ENCODE data around the gene DIP2C.

The DIP2C gene

GRCh38 chr10:510415-510881 is 179.0 kb downstream of the DIP2C start:
- no peak for TF ChIP-seq CTCF (IDR thresholded peaks at IDR 0.05; ENCODE audit: control insufficient read depth, extremely low read depth, insufficient read depth)
- no peak overlapping the region for H3K4me3 ChIP-seq (ENCODE audit: low read depth, low read length)
- DNase-seq (ENCODE audit: low read depth): no peak

- H3K4me3 ChIP-seq (ENCODE audit: low read depth, low read length): no peak overlapping the region
- no peak for DNase-seq (ENCODE audit: low read depth)
- no peak for TF ChIP-seq CTCF (IDR thresholded peaks at IDR 0.05; ENCODE audit: control insufficient read depth, extremely low read depth, insufficient read depth)
Measured at GRCh38 chr10:509361-510102, 179.9 kb downstream of the DIP2C start.

- no peak for DNase-seq (ENCODE audit: low read depth)
- TF ChIP-seq CTCF (IDR thresholded peaks at IDR 0.05; ENCODE audit: control insufficient read depth, extremely low read depth, insufficient read depth): no peak
- H3K4me3 ChIP-seq (ENCODE audit: low read depth, low read length): no peak overlapping the region
Measured at GRCh38 chr10:508726-509125, 180.7 kb downstream of the DIP2C start.

GRCh38 chr10:507908-508444 is 181.5 kb downstream of the DIP2C start:
- TF ChIP-seq CTCF (IDR thresholded peaks at IDR 0.05; ENCODE audit: control insufficient read depth, extremely low read depth, insufficient read depth): no peak
- H3K4me3 ChIP-seq (ENCODE audit: low read depth, low read length): no peak overlapping the region
- no peak for DNase-seq (ENCODE audit: low read depth)

GRCh38 chr10:507355-507699 is 182.1 kb downstream of the DIP2C start:
- no peak for DNase-seq (ENCODE audit: low read depth)
- TF ChIP-seq CTCF (IDR thresholded peaks at IDR 0.05; ENCODE audit: control insufficient read depth, extremely low read depth, insufficient read depth): no peak
- no peak overlapping the region for H3K4me3 ChIP-seq (ENCODE audit: low read depth, low read length)

- DNase-seq (ENCODE audit: low read depth): no peak
- TF ChIP-seq CTCF (IDR thresholded peaks at IDR 0.05; ENCODE audit: control insufficient read depth, extremely low read depth, insufficient read depth): no peak
- no peak overlapping the region for H3K4me3 ChIP-seq (ENCODE audit: low read depth, low read length)
Measured at GRCh38 chr10:506451-507354, 182.8 kb downstream of the DIP2C start.
